GM23338 (cell line): ENCODE data around the gene PPIF.

Source experiments
- CREB1 ChIP-seq: fragments of 250-450 bp; sonication (Bioruptor Pico); IDR thresholded peaks from 2 replicates; pipeline ENCODE4 v1.5.0; 2020; ENCODE audit warnings: low read depth, mild to moderate bottlenecking, moderate library complexity
- EZH2 ChIP-seq: fragments of 200-600 bp; sonication (generic); IDR thresholded peaks from one replicate; pipeline ENCODE4 v1.8.0; 2017; ENCODE audit warnings: antibody characterized with exemption, mild to moderate bottlenecking, low read depth; ENCODE audit not compliant: unreplicated experiment
- EZH2phosphoT487 ChIP-seq: fragments of 200-600 bp; sonication (generic); IDR thresholded peaks from one replicate; pipeline ENCODE4 v1.8.1; 2018; ENCODE audit warnings: antibody characterized with exemption; ENCODE audit not compliant: unreplicated experiment
- JUNB ChIP-seq: IDR thresholded peaks from one replicate; pipeline ENCODE4 v1.6.1; 2016; ENCODE audit warnings: antibody characterized with exemption; ENCODE audit not compliant: unreplicated experiment
- POLR2AphosphoS5 ChIP-seq: IDR thresholded peaks from 2 replicates; pipeline ENCODE4 v1.6.1; 2016; ENCODE audit warnings: antibody characterized with exemption, low read depth
- STAT1 ChIP-seq: IDR thresholded peaks from one replicate; pipeline ENCODE4 v1.6.1; 2016; ENCODE audit warnings: antibody characterized with exemption; ENCODE audit not compliant: unreplicated experiment
- TF ChIP-seq, protein P1 (sequence below), 2 experiments: fragments of 200-600 bp in 1 of 2; sonication (generic) in 1 of 2; conservative IDR thresholded peaks; 2 replicates each; pipeline versions ENCODE4 v1.5.1 to v1.6.1; 2016 to 2017; ENCODE audit warnings: antibody characterized with exemption in 2 of 2, low read depth in 2 of 2, mild to moderate bottlenecking in 2 of 2, moderate library complexity in 1 of 2
- TF ChIP-seq, protein P2 (sequence below): IDR thresholded peaks from 2 replicates; pipeline ENCODE4 v1.6.1; 2016; ENCODE audit warnings: antibody characterized with exemption
- TF ChIP-seq, protein P3 (sequence below): IDR thresholded peaks from one replicate; pipeline ENCODE4 v1.6.1; 2018; ENCODE audit warnings: antibody characterized with exemption; ENCODE audit not compliant: unreplicated experiment

DNA sequence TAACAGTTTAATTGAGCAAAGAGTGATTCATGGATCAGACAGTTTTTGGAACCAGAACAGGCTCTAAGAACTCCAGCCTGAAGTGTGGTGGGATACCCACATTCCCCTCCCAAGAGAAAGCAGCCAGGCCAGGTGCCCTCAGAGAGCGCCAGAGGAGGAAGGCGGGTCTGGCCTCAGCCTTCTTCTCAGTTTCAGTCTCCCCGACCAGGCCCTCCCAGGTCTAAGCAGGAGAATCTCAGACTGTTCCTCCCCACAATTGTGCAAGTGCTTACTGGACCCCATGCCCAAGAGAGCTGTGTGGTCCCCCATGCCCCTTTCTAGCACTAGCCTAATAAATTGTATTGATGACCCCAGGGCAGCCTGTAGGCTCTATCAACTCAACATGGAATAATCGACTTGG, 25.6 kb downstream of the PPIF start:
- TF ChIP-seq EZH2phosphoT487: no peak
- no peak for TF ChIP-seq CREB1 (CRISPR knock-in tag)
- TF ChIP-seq, protein P1, sequence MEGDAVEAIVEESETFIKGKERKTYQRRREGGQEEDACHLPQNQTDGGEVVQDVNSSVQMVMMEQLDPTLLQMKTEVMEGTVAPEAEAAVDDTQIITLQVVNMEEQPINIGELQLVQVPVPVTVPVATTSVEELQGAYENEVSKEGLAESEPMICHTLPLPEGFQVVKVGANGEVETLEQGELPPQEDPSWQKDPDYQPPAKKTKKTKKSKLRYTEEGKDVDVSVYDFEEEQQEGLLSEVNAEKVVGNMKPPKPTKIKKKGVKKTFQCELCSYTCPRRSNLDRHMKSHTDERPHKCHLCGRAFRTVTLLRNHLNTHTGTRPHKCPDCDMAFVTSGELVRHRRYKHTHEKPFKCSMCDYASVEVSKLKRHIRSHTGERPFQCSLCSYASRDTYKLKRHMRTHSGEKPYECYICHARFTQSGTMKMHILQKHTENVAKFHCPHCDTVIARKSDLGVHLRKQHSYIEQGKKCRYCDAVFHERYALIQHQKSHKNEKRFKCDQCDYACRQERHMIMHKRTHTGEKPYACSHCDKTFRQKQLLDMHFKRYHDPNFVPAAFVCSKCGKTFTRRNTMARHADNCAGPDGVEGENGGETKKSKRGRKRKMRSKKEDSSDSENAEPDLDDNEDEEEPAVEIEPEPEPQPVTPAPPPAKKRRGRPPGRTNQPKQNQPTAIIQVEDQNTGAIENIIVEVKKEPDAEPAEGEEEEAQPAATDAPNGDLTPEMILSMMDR (conservative IDR thresholded peaks at IDR 0.05; ENCODE audit: low read depth in 2 of 2): no peak
- no peak for TF ChIP-seq POLR2AphosphoS5
- no peak for TF ChIP-seq EZH2
- TF ChIP-seq JUNB: no peak
- no peak for TF ChIP-seq STAT1
- TF ChIP-seq, protein P2, sequence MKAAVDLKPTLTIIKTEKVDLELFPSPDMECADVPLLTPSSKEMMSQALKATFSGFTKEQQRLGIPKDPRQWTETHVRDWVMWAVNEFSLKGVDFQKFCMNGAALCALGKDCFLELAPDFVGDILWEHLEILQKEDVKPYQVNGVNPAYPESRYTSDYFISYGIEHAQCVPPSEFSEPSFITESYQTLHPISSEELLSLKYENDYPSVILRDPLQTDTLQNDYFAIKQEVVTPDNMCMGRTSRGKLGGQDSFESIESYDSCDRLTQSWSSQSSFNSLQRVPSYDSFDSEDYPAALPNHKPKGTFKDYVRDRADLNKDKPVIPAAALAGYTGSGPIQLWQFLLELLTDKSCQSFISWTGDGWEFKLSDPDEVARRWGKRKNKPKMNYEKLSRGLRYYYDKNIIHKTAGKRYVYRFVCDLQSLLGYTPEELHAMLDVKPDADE: no peak
- TF ChIP-seq, protein P3, sequence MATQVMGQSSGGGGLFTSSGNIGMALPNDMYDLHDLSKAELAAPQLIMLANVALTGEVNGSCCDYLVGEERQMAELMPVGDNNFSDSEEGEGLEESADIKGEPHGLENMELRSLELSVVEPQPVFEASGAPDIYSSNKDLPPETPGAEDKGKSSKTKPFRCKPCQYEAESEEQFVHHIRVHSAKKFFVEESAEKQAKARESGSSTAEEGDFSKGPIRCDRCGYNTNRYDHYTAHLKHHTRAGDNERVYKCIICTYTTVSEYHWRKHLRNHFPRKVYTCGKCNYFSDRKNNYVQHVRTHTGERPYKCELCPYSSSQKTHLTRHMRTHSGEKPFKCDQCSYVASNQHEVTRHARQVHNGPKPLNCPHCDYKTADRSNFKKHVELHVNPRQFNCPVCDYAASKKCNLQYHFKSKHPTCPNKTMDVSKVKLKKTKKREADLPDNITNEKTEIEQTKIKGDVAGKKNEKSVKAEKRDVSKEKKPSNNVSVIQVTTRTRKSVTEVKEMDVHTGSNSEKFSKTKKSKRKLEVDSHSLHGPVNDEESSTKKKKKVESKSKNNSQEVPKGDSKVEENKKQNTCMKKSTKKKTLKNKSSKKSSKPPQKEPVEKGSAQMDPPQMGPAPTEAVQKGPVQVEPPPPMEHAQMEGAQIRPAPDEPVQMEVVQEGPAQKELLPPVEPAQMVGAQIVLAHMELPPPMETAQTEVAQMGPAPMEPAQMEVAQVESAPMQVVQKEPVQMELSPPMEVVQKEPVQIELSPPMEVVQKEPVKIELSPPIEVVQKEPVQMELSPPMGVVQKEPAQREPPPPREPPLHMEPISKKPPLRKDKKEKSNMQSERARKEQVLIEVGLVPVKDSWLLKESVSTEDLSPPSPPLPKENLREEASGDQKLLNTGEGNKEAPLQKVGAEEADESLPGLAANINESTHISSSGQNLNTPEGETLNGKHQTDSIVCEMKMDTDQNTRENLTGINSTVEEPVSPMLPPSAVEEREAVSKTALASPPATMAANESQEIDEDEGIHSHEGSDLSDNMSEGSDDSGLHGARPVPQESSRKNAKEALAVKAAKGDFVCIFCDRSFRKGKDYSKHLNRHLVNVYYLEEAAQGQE: no peak
